Dermis blood vessel endothelial cell (primary cell): Measurements from ENCODE around the gene ARHGAP10. TPM values are rescaled to one million over a fixed set of nuclear protein-coding genes. Genes with fewer than 3 reads are reported as not detected.

Experiments
- DNase-seq: peaks from one replicate; pipeline ENCODE4 v3.0.0; 2010
- total RNA-seq: library from RNA; depleted of rRNA; stranded (reverse); fragments of >200 nt; gene quantifications from 2 replicates; pipeline ENCODE4 v1.2.3, GENCODE V29; 2014

ARHGAP10 gene
- total RNA-seq, 1 donor from 2014 or later: 14.6 TPM

DNA sequence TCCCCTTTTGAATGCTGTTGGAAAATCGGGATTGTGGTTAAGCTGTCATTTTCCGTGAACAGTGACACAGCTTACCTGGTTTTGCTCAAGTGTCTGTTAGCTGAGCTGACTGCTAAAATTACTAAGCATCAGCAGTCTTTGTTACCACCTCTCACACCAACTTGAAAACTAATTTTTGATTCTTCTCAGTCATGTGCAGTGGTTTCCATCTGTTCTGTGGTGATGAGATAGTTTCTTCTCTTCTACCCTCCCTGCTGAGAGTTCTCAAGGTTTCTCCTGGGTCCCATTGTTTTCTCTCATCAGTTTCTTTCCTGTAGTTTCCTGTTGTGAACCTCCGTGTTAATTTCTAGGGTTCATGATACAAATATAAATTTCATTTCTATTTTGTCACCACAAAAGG lies 225.6 kb downstream of the ARHGAP10 start:
- peak; percentile 22 for DNase-seq

DNA sequence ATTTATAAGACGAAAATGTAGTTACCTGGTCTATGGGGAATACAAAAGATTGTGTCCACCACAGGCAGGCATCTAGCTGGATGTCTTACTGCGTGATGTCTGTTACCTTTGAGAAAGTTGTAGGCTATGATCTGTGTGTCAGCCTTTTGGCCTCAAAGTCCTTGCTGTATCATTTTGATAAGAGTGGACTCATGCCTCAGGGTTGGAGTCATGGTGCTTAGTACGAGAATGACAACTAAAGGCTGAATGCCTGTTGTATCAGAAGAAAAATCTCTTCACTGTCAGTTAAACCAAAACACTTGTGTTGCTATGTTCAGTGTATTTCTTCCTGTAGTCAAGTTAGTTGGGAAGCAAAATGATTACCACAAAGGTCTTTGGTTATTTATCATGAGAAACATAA lies 226.2 kb downstream of the ARHGAP10 start:
- no peak for DNase-seq

GRCh38 chr4:147958489-147959065 lies 226.7 kb downstream of the ARHGAP10 start:
- DNase-seq: no peak

DNA sequence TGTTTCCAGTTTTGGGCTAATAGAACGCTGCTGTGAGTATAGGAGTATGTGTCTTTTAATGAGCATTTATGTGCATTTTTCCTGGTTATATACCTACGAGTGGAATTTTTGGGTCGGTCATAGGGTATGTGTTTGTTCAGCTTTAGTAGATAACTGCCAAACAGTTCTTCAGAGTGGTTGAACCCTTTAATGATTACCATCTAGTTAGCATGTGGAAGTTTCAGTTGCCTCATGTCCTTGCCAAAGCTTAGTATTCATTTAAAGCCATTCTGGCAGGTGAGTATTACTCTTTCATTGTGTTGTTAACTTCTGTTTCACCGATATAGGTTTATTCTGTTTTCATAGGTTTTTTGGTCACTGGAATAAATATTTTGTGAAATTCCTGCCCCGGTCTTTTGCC lies 229.1 kb downstream of the ARHGAP10 start:
- no peak for DNase-seq

DNA sequence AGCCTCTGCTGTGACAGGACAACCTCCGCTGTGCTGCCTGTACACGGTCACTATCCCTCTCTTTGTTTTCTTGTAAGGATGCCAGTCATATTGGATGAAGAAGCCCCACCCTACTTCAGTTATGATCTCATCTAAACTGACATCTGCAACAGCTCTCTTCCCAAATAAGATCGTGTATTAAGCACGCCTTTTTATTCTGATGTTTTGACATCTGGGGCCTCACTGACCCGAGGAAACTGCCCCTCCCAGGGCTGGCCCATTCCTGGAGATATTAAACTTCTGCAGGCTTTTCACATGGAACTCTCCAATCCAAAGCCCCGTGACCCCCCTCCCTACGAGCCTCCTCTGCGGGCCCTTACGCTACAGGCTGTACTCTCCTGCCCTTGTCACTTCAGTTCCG lies 232.0 kb downstream of the ARHGAP10 start:
- DNase-seq: no peak

DNA sequence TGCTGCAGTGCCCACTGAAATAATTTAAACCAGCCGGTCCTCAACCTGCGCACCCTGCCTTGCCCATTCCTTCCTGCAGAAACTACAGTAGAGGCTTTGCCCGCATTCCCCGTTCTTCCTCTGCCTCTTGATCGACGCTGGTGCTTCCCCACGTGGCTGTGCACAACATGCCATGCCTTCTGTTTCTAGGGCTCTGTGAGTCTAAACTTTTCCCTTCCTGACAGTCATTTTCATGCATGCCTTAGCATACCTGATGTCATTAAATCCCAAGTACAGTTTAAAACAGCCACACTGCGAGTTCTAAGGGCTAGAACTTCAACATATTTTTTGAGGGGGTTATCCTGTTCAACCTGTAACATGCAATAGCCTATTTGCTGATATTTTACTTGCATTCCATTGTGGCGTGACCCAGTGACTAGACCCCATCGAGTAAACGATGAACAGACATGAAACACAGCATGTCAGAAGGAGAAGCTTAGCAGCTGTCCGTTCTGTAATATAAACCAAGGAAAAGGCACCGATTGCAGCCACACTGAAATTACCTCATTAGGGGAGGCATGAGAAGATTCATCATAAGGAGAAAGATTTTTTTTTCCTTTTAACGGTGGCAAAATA lies 232.5 kb downstream of the ARHGAP10 start:
- DNase-seq: no peak

DNA sequence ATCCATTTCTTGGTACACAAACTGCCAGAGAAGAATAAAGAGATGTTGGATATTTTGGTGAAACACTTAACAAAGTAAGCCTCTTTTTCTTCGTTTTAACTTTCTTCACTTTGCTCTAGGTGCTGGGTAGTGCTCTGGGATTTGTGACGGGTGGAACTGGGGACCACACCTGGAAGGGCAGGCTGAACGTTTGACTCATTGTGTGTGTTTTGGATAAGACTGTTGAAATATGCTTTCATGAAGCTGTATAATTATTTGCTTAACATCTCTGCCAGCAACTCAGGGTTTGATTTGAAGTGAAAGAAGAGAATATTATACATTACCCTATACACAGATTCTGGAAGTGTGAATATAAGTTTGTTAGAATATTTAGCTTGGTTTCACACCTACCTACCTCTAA lies 233.2 kb downstream of the ARHGAP10 start:
- DNase-seq: no peak

GRCh38 chr4:147965873-147966272 lies 234.0 kb downstream of the ARHGAP10 start:
- no peak for DNase-seq

- no peak for DNase-seq
Observed at GRCh38 chr4:147968641-147969040, 236.8 kb downstream of the ARHGAP10 start.

GRCh38 chr4:147969573-147970385 lies 237.9 kb downstream of the ARHGAP10 start:
- DNase-seq: peak; percentile 40

DNA sequence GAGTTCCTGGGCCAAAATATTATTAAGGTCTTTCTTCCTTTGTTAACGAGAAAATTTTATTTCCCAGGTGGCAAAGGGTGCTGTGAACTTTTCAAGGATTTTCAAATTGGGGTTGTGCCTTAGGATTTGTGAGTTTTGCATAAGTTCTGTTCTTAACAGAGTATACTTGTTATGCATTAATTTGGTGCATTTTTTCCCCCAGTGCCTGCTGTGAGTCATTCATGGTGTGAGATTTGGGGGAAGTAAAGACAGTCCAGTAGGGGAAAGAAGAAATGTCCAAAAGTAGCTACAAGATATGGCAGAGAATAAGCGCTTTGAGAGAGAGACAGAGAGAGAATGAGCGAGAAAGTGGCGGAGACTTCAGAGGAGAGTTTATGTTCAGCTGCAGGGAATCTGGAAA lies 239.2 kb downstream of the ARHGAP10 start:
- DNase-seq: no peak

DNA sequence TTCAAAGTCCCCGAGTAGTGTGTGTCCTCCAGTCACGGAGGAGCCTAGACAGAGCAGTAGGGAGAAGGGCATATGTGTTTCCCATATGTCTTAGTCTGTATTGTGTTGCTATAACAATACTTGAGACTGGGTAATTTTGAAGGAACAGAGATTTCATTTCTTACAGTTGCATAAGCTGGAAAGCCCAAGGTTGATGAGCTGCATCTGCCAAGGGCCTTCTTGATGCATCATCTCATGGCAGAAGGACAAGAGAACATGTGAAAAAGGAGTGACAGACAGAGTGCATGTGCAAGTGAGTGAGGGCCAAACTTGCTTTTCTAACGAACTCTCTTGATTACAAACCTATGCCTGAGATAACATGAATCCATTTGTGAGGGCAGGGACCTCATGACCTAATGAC lies 243.4 kb downstream of the ARHGAP10 start:
- DNase-seq: no peak

DNA sequence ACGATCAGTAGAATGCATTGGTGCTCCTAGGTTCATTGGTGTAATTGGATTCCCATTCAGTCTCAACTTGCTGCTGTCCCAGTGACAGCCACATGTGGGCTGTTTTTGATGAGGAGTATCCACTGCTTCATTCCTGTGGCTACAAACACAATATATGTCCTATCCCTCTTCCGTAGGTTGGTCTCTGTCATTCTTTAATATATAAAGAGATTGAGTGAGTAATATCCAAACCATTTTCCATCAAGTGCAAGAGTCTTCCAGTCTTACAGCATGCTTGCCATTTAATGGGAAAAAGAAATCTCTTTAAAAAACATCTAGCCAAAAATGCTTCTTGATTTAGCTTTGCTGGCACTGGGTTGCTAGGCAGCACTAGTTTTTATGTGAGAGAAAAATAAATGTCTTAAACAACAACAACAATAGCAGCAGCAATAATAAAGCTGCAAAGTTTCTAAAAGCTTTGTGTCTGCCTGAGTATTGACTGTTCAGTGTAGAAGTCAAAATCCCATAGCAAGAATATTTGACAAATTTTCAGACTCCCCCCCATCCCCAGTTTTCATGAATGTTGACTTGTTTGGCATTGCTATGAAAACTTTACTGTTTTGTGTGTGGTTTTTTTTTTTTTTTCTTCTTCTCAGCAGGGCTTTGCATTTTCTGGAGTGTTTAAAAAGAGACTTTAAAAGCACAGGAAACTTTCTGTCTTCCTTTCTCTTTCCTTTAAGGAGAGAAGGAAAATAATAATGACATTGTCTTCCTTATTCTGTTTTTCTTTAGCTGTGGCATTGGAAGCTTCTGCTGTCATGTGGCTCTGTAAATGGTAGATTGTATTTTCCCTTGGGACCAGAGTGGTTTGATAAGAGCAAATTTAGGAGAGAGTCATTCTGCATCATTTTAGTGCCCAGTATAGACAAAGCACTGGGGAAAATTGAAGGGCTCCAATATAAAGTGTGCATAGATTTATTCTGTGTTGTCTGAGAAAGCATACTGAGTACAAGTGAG lies 244.3 kb downstream of the ARHGAP10 start:
- no peak for DNase-seq

DNA sequence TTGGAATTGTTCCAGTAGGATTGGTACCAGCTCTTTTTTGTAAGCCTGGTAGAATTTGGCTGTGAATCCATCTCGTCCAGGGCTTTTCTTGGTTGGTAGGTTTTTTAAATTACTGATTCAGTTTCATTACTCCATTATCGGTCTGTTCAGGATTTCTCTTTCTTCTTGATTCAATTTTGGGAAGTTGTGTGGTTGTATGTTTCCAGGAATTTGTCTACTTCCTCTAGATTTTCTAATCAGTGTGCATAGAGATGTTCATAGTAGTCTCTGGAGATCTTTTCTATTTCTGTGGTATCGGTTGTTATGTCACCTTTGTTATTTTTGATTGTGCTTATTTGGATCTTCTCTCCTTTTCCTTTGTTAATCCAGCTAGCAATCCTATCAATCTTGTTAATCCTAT lies 248.7 kb downstream of the ARHGAP10 start:
- no peak for DNase-seq

DNA sequence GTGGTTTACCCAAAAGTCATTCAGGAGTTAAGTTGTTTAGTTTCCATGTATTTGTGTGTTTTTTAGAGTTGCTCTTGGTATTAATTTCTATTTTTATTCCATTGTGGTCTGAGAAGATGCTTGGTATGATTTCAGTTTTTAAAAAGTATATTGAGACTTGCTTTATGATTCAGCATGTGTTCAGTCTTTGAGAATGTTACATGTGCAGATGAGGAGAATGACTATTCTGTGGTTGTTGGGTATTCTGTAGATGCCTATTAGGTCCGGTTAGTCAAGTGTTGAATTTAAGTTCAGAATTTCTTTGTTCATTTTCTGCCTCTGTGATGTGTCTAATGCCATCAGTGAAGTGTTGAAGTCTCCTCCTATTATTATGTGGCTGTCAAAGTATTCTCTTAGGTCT lies 249.4 kb downstream of the ARHGAP10 start:
- no peak for DNase-seq

DNA sequence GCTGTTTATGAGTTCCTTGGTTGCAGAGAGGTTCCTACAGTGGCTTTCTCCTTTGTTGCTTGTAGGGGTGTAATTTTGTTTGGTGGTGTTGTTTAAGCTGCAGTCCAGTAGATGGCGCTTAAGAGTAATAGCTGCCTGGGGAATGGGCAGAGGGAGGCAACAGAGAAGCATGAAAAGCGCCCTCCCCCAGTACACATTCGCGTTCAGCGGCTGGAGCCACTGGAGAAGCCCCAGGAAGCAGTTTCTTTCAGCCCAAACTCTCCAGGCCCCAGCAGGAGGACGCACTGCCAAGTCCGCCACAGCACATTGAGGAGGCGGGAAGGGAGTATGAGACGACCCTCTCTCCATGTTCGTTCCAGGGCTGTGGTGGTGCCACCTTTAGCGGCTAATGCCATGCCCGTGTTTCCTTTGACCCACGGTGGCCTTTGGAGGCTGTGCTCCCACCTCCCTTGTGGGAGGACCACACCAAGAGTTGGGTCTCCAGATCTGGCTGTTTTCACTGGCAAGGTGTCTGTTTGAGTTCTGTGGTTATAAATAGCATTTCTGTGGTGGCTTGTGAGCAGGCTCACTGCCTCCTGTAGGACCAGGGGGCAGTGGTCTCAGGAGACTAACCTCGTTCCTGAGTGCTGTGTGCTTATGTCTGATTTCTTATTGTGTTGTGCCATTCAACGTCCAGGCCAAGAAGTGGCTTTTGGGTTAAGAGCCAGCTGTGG lies 252.3 kb downstream of the ARHGAP10 start:
- peak; percentile 82 for DNase-seq

DNA sequence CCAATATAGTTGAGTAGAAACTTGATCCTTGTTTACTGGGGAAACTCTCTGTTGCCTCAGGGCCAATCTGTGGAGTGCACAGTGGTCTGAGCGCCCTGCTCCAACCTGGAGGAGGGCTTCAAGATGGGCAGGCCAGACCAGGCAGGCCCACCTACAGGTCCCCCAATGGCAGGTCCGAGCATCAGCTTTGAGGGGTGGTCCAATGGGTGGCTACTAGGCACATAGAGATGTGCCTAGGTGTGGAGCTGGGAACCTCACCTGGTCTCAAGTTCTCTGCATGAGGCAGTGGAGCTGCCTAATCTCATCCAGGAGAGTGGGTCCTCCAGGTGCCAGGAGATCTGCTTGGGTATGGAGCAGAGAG lies 252.9 kb downstream of the ARHGAP10 start:
- DNase-seq: no peak

- DNase-seq: no peak
Observed at GRCh38 chr4:147985376-147985775, 253.5 kb downstream of the ARHGAP10 start.

DNA sequence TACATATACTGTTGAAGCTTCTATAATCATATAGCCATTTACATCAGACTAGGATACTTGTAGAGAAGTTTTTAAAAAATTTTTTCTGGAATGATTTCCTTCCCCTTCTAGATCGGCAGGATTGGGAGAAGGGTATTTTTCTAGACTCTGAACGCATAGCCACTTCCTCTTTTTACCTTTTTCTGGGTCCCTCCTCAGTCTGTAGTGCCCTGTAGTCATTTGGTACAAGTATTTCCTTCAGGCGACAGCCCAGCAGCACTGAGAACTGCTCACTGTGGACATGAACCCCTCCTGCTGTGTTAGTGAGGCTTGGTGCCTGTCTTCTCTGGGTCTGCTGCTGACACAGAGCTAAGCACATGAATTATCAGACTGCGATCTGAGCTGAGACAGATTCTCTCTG lies 255.4 kb downstream of the ARHGAP10 start:
- no peak for DNase-seq

GRCh38 chr4:147991543-147992283 lies 259.8 kb downstream of the ARHGAP10 start:
- no peak for DNase-seq

DNA sequence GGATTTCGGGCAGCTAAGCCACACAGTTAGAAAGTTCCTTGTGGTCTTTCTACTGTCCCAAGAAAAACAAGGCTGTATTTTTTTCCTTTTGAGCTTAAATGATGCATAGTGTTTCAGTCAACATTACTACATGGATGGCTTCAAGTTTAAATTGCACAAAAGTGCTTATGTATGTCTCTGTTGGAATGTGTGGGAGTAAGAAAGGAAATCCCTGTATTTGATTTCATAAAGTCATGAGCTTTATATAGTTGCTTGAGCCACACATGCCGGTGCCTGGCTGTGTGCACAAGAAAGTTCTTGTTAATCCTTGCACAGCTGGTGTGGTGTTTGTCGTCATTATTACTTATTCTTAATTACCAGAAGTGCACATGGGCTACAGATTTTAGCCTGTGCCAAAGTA lies 262.2 kb downstream of the ARHGAP10 start:
- DNase-seq: peak; percentile 33
